ENCODE results near the gene TF.

The TF gene

DNA sequence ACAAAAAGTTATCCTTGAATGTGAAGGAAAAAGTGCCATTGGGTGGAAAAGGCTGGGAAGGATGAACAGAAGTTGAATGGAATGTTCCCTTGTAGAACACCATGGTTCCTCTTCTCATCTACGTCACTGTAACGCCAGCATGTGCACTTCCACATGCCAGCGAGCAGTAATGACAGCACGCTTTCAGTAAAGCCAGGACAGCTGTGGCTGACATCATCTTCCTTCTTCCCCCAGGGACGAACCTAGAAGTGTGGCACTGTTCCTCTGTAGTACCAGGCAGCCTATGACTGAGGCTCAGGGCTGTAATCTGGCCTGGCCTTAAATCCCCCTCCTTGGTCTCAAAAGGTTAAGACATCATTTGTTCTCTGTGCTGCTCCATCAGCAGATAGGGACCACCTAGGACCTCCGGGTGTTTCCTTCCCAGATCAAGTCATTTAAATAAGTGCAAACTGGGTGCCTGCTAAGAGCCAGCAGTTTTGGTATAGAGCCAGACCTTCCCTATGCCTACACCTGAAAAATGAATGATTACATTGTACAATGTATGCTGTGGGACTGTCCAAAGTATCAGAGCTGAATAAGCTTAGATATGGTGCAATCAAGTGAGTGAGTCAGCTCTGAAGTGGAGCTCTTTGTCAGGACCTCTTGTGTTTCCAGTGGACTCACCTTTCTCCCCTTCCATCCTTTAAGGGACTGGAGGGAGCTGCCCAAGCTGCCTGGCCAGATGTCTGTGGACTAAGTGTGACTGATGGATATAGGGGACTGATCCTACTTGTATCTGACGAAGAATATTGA lies 53.8 kb downstream of the TF start:
- no peak for DNase-seq (ENCODE audit: low read depth, low spot score)
- no peak overlapping the region for H3K4me3 ChIP-seq
- H3K9me3 ChIP-seq (ENCODE audit: low read depth, low read length), result no peaks in the 10 kb centered on the region
- no peak for TF ChIP-seq FOXP2 (optimal IDR thresholded peaks at IDR 0.05; ENCODE audit: control extremely low read depth, extremely low read length, insufficient read depth)
- TF ChIP-seq EZH2 (IDR thresholded peaks at IDR 0.05), result no peak
- TF ChIP-seq POLR2AphosphoS5 (IDR thresholded peaks at IDR 0.05; ENCODE audit: borderline replicate concordance, low read depth, low read length), result no peak
- H3K9ac ChIP-seq (ENCODE audit: insufficient read length), result no peak overlapping the region
- H3K36me3 ChIP-seq (ENCODE audit: insufficient read depth, low read length), result no peaks in the 10 kb centered on the region
- H3K27ac ChIP-seq, result no peak overlapping the region

DNA sequence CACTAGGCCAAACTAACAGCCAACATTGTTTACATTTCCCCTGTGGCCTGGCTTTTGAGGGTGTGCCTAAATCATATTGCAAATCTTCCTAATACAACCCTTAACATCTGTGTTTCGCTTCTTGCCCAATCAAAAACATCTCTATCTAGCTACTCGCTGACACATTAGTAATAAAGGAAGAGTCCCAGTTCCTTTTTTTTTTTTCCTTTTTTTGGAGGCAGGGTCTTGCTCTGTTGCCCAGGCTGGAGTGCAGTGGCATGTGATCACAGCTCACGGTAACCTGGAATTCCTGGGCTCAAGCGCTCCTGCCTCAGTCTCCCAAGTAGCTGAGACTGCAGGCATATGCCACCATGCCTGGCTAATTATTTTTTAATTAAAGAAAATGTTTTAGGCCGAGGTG lies 57.3 kb downstream of the TF start:
- Histone ChIP-seq H3K27ac (no peak overlapping the region), H3K4me3 (no peak overlapping the region), H3K9ac (ENCODE audit: insufficient read length) (no peak overlapping the region), H3K36me3 (ENCODE audit: insufficient read depth, low read length) (peaks cover 13% of the 10 kb centered on the region), H3K9me3 (ENCODE audit: low read depth, low read length) (no peaks in the 10 kb centered on the region)
- TF ChIP-seq FOXP2 (optimal IDR thresholded peaks at IDR 0.05; ENCODE audit: control extremely low read depth, extremely low read length, insufficient read depth), result no peak
- no peak for TF ChIP-seq POLR2AphosphoS5 (IDR thresholded peaks at IDR 0.05; ENCODE audit: borderline replicate concordance, low read depth, low read length)
- TF ChIP-seq EZH2 (IDR thresholded peaks at IDR 0.05), result no peak
- no peak for DNase-seq (ENCODE audit: low read depth, low spot score)

DNA sequence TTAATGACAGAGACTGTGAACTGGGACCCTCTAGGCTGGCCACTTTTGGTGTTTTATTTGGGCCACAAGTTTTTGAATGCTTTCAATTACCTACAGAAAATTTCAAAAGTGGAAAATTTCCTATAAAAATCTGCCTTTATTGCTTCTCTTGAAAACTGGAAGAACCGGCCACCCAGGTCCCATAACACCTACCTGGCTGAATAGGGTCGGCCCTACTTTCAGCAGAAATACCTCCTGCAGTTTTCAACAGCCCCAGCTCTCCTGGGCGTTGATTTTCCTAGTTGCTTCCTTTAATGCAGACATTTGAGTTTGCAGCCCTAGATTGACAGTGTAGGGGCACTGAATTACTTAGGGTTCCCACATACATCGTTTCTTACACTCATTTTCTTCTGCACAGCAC lies 58.7 kb downstream of the TF start:
- TF ChIP-seq FOXP2 (optimal IDR thresholded peaks at IDR 0.05; ENCODE audit: control extremely low read depth, extremely low read length, insufficient read depth) (no peak), POLR2AphosphoS5 (IDR thresholded peaks at IDR 0.05; ENCODE audit: borderline replicate concordance, low read depth, low read length) (no peak), EZH2 (IDR thresholded peaks at IDR 0.05) (no peak)
- H3K27ac ChIP-seq, result no peak overlapping the region
- H3K9me3 ChIP-seq (ENCODE audit: low read depth, low read length), result no peaks in the 10 kb centered on the region
- H3K4me3 ChIP-seq, result no peak overlapping the region
- no peak for DNase-seq (ENCODE audit: low read depth, low spot score)
- H3K36me3 ChIP-seq (ENCODE audit: insufficient read depth, low read length), result peaks cover 23% of the 10 kb centered on the region
- H3K9ac ChIP-seq (ENCODE audit: insufficient read length), result no peak overlapping the region

DNA sequence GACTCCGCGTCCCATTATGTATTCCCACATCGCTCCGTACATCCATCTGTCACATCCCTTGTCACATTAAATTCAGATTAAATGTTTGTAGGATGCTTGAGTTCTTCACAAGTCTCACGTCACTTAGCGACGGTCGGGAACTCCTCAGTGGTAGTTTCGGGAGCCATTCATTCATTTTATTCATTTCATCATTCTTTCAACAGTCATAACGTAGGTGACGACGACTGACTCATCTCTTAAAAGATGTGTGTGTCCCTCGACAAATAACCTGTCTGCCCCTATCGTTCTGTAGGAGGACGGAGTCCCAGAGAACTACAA lies 59.1 kb downstream of the TF start:
- Histone ChIP-seq H3K9me3 (ENCODE audit: low read depth, low read length) (no peaks in the 10 kb centered on the region), H3K36me3 (ENCODE audit: insufficient read depth, low read length) (peaks cover 27% of the 10 kb centered on the region), H3K27ac (no peak overlapping the region), H3K4me3 (peak overlapping the region; percentile 97), H3K9ac (ENCODE audit: insufficient read length) (no peak overlapping the region)
- no peak for TF ChIP-seq FOXP2 (optimal IDR thresholded peaks at IDR 0.05; ENCODE audit: control extremely low read depth, extremely low read length, insufficient read depth)
- no peak for TF ChIP-seq POLR2AphosphoS5 (IDR thresholded peaks at IDR 0.05; ENCODE audit: borderline replicate concordance, low read depth, low read length)
- TF ChIP-seq EZH2 (IDR thresholded peaks at IDR 0.05), result no peak
- DNase-seq (ENCODE audit: low read depth, low spot score), result no peak

DNA sequence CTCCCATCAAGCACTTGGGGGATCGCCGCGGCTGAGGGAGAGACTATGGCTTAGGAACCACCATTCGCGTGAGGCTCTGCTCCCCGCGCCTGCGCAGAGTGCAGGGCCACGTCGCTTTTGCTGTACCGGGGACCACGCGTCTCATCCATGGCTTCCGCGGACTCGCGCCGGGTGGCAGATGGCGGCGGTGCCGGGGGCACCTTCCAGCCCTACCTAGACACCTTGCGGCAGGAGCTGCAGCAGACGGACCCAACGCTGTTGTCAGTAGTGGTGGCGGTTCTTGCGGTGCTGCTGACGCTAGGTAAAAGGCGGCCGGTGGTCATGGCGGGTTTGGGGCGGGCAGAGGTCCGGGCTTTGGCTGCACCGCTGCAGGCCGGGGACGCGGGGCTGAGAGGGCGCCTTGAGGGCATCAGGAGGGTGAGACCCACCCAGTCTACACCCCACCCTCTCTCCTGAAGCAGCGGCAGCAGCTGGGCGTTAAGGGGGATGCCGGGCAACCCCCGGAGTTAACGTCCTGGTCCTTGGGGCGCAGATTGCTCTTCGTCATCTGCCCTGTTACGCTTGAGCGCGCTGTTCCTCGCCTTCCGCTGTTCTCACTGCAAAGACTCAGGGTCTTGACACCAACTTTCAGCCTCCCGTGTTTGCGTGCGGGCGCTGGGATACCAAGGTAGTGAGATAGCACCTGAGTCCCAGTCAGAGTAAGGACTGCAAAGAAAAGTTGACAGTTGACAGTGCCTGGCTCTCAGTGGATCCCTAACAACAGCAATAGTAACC lies 59.7 kb downstream of the TF start, which contains the start of gene SRPRB:
SRPRB (plus strand) TSS at position 114 of the 774 bp plus-strand sequence; CDS start at position 148, 34 bp downstream.
- H3K4me3 ChIP-seq, result peak within 1 kb of the TSS; percentile 97
- H3K36me3 ChIP-seq (ENCODE audit: insufficient read depth, low read length), result peaks cover 32% of the 10 kb centered on the region
- DNase-seq (ENCODE audit: low read depth, low spot score), result peak; percentile 81
- no peak within 1 kb of the TSS for H3K27ac ChIP-seq
- TF ChIP-seq POLR2AphosphoS5 (IDR thresholded peaks at IDR 0.05; ENCODE audit: borderline replicate concordance, low read depth, low read length), result peak; percentile 98
- no peak for TF ChIP-seq FOXP2 (optimal IDR thresholded peaks at IDR 0.05; ENCODE audit: control extremely low read depth, extremely low read length, insufficient read depth)
- TF ChIP-seq EZH2 (IDR thresholded peaks at IDR 0.05), result no peak
- peak within 1 kb of the TSS; percentile 65 for H3K9ac ChIP-seq (ENCODE audit: insufficient read length)
- H3K9me3 ChIP-seq (ENCODE audit: low read depth, low read length), result no peaks in the 10 kb centered on the region

DNA sequence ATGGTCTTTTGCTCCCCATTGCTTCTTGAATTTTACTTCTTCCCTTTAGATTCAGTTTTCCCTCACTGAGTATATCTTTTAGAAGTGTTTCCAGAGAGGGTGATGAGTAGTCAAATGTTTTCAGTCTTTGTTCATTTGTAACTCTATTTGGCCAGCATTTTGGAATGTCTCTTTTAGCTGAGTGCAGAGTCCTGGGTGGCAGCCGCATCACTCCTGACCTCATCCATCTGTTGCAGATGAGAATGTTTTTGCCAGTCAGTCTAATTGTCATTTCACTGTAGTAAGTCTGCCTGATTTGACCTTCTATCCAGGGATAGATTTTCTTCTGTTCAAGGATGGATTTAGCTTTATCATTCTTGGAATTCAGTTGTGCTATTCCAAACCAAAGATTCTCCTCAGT lies 66.7 kb downstream of the TF start:
- TF ChIP-seq FOXP2 (optimal IDR thresholded peaks at IDR 0.05; ENCODE audit: control extremely low read depth, extremely low read length, insufficient read depth), result no peak
- TF ChIP-seq EZH2 (IDR thresholded peaks at IDR 0.05), result no peak
- no peak for TF ChIP-seq POLR2AphosphoS5 (IDR thresholded peaks at IDR 0.05; ENCODE audit: borderline replicate concordance, low read depth, low read length)
- no peak overlapping the region for H3K9ac ChIP-seq (ENCODE audit: insufficient read length)
- H3K27ac ChIP-seq, result no peak overlapping the region
- peaks cover 67% of the 10 kb centered on the region for H3K36me3 ChIP-seq (ENCODE audit: insufficient read depth, low read length)
- no peak for DNase-seq (ENCODE audit: low read depth, low spot score)
- no peak overlapping the region for H3K4me3 ChIP-seq
- H3K9me3 ChIP-seq (ENCODE audit: low read depth, low read length), result no peaks in the 10 kb centered on the region

DNA sequence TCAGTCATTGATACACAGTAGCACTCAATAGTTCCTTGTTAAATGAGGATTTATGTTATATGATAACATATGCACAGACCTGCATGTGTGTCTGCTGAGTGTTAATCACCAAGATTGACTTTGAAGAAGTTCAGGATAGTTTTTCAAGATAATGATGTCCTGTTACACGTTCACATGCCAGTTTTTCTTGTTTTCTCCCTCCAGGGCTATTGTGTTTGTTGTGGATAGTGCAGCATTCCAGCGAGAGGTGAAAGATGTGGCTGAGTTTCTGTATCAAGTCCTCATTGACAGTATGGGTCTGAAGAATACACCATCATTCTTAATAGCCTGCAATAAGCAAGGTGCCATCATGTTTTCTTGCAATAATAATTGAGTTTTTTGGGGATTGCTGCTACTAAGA lies 69.2 kb downstream of the TF start:
- H3K9me3 ChIP-seq (ENCODE audit: low read depth, low read length), result no peaks in the 10 kb centered on the region
- no peak overlapping the region for H3K27ac ChIP-seq
- no peak overlapping the region for H3K4me3 ChIP-seq
- TF ChIP-seq POLR2AphosphoS5 (IDR thresholded peaks at IDR 0.05; ENCODE audit: borderline replicate concordance, low read depth, low read length) (no peak), EZH2 (IDR thresholded peaks at IDR 0.05) (no peak), FOXP2 (optimal IDR thresholded peaks at IDR 0.05; ENCODE audit: control extremely low read depth, extremely low read length, insufficient read depth) (no peak)
- peaks cover 62% of the 10 kb centered on the region for H3K36me3 ChIP-seq (ENCODE audit: insufficient read depth, low read length)
- H3K9ac ChIP-seq (ENCODE audit: insufficient read length), result no peak overlapping the region
- DNase-seq (ENCODE audit: low read depth, low spot score), result no peak

DNA sequence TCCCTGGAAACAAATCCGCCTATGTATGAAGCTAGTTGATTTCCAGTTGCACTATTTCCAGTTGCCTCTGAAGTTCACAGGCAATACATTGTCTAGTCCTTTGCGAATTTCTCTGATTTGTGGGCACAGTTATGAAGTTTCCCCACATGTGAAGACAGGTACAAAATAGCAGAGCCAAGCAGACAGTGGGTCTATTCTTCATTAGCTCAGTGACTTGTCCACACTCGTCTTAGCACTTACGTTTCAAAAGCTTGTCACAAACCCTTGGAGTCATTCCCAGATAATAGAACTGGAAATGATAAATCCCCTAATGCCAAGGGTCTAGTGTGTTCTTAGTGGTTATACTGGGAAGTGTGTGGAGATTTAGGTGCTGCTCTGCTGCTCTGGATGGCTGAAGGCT lies 73.9 kb downstream of the TF start:
- TF ChIP-seq EZH2 (IDR thresholded peaks at IDR 0.05) (no peak), POLR2AphosphoS5 (IDR thresholded peaks at IDR 0.05; ENCODE audit: borderline replicate concordance, low read depth, low read length) (no peak), FOXP2 (optimal IDR thresholded peaks at IDR 0.05; ENCODE audit: control extremely low read depth, extremely low read length, insufficient read depth) (no peak)
- Histone ChIP-seq H3K9me3 (ENCODE audit: low read depth, low read length) (no peaks in the 10 kb centered on the region), H3K9ac (ENCODE audit: insufficient read length) (no peak overlapping the region), H3K36me3 (ENCODE audit: insufficient read depth, low read length) (peaks cover 63% of the 10 kb centered on the region), H3K4me3 (no peak overlapping the region), H3K27ac (no peak overlapping the region)
- DNase-seq (ENCODE audit: low read depth, low spot score), result no peak
